Osteocyte (in vitro differentiated cells): Measurements from ENCODE around the gene EPOP. TPM values are rescaled to one million over a fixed set of nuclear protein-coding genes. Genes with fewer than 3 reads are reported as not detected.

Experiments used
- DNase-seq: peaks from one replicate; pipeline ENCODE4 v3.0.0; 2021; ENCODE audit warnings: mixed read lengths; ENCODE audit not compliant: unreplicated experiment; ENCODE audit errors: extremely low spot score
- H3K27ac Mint-ChIP-seq: one replicate; pipeline ENCODE4 v1.8.0; 2021; ENCODE audit warnings: mild to moderate bottlenecking, mixed read lengths; ENCODE audit not compliant: unreplicated experiment
- H3K27me3 Mint-ChIP-seq: one replicate; pipeline ENCODE4 v1.8.0; 2021; ENCODE audit warnings: mixed read lengths; ENCODE audit not compliant: unreplicated experiment
- H3K36me3 Mint-ChIP-seq: one replicate; pipeline ENCODE4 v1.8.0; 2021; ENCODE audit warnings: mixed read lengths; ENCODE audit not compliant: unreplicated experiment
- H3K4me1 Mint-ChIP-seq: one replicate; pipeline ENCODE4 v1.8.0; 2021; ENCODE audit warnings: mixed read lengths; ENCODE audit not compliant: unreplicated experiment
- H3K4me3 Mint-ChIP-seq: one replicate; pipeline ENCODE4 v1.8.0; 2021; ENCODE audit warnings: mild to moderate bottlenecking, moderate library complexity, mixed read lengths; ENCODE audit not compliant: unreplicated experiment
- H3K9me3 Mint-ChIP-seq: one replicate; pipeline ENCODE4 v1.8.0; 2021; ENCODE audit warnings: mixed read lengths; ENCODE audit not compliant: unreplicated experiment
- total RNA-seq: library from RNA; stranded (reverse); gene quantifications from 2 replicates; pipeline ENCODE4 v1.2.1, GENCODE V29; 2021
- TF ChIP-seq, protein P1 (sequence below): fragments of 200-600 bp; sonication (generic); IDR thresholded peaks from 2 replicates; pipeline ENCODE4 v1.5.0; 2021; ENCODE audit warnings: antibody characterized with exemption, mild to moderate bottlenecking, moderate library complexity

Gene EPOP
- total RNA-seq, 1 donor from 2014 or later, result 1.0 TPM

DNA sequence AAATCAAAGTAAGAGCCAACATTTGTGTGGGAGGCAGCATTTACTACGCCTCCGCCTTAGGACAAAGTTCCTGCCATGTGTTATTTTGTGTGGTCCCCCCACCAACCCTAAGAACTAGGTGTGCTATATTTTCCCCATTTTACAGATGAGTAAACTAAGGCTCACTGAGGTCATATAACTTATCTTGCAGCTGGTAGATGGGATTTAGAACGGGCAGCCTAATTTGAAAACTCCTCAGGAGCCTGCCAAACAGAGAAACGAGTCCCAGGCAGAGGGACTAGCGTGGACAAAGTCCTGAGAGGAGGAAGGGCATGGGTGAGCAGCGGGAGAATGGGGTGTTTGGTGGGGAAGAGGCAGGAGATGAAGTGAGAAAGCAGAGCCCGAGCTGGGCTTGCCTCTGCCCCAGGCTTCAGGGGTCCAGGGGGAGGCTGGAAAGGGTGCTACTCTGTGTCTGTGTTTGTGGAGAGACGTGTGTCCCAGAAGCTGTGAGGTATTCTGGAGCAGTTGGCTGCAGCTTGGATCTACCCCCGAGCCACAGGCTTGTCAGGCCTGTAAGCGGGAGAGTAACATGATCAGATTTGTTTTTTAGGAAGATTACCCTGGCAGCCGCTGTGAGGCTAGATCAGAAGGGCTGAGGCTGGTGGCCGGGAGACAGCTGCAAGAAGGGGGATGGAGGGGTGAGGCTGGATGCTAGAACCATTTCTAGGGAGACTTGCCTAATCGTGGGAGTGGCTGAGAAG is 35.3 kb upstream of the EPOP start:
- no peak for DNase-seq
- Mint-ChIP-seq H3K27me3 (no peaks in the 10 kb centered on the region), H3K27ac (peak overlapping the region; percentile 21), H3K36me3 (peaks cover 26% of the 10 kb centered on the region), H3K9me3 (no peaks in the 10 kb centered on the region), H3K4me1 (peaks cover 21% of the 10 kb centered on the region), H3K4me3 (no peak overlapping the region)
- TF ChIP-seq, protein P1, sequence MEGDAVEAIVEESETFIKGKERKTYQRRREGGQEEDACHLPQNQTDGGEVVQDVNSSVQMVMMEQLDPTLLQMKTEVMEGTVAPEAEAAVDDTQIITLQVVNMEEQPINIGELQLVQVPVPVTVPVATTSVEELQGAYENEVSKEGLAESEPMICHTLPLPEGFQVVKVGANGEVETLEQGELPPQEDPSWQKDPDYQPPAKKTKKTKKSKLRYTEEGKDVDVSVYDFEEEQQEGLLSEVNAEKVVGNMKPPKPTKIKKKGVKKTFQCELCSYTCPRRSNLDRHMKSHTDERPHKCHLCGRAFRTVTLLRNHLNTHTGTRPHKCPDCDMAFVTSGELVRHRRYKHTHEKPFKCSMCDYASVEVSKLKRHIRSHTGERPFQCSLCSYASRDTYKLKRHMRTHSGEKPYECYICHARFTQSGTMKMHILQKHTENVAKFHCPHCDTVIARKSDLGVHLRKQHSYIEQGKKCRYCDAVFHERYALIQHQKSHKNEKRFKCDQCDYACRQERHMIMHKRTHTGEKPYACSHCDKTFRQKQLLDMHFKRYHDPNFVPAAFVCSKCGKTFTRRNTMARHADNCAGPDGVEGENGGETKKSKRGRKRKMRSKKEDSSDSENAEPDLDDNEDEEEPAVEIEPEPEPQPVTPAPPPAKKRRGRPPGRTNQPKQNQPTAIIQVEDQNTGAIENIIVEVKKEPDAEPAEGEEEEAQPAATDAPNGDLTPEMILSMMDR, result no peak

DNA sequence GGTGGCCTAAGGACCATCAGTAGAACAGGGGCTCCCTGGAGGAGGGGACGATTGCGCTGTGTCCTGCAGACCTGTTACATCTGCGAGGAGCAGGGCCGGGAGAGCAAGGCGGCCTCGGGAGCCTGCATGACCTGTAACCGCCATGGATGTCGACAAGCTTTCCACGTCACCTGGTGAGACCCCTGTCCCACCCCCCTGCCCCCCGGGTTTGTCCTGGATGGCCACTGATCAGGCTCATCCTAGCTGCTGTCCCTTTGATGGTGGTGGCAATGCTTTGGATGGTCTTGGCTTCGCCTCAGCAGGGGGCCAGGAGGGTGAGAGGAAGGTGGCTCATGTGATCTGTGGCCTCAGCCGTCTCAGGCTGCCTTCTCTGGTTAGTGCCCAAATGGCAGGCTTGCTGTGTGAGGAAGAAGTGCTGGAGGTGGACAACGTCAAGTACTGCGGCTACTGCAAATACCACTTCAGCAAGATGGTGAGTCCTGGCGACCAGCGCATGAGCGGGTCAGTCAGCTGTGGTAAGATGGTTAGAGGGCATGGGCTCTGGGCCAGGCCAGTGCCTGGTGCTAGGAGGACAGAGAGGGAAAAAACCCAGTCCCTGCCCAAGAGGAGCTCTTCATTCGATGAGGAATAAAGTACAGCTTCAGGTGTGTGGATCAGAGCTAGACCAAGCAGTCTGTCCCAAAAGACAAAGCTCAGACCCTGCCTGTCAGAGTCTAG is 34.5 kb upstream of the EPOP start:
- no peak for DNase-seq
- H3K4me1 Mint-ChIP-seq, result peaks cover 25% of the 10 kb centered on the region
- no peaks in the 10 kb centered on the region for H3K9me3 Mint-ChIP-seq
- H3K36me3 Mint-ChIP-seq, result peaks cover 26% of the 10 kb centered on the region
- TF ChIP-seq, protein P1, result no peak
- no peaks in the 10 kb centered on the region for H3K27me3 Mint-ChIP-seq
- no peak overlapping the region for H3K27ac Mint-ChIP-seq
- H3K4me3 Mint-ChIP-seq, result no peak overlapping the region

DNA sequence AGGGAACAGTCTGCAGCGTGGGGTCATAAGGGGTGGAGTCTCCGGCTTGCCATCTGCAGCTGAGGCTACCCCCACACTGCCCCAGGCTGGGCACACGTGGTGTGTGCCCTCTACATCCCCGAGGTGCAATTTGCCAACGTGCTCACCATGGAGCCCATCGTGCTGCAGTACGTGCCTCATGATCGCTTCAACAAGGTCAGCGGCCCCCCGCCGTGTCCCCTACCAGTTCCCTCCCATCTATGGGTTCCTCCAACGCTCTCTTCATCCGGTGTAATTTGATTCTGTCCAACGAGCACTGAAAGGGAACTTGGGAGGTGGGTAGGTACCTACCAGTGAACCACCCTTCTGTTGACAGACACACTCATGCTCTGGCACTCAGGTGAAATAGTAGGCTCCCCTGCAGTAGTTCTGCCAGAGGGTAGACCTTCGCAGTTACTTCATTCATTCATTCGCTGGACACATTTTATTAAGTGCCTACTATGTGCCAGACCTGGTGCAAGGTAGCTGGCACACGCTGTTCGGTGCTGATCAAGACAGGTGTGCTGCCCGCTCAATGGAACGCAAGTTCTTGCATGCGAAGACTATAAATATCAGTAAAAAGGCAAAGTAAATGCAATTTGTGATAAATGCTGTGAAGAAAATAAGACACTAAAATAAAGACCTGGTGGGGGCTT is 33.1 kb upstream of the EPOP start:
- TF ChIP-seq, protein P1, result no peak
- H3K36me3 Mint-ChIP-seq, result peaks cover 23% of the 10 kb centered on the region
- H3K27me3 Mint-ChIP-seq, result no peaks in the 10 kb centered on the region
- H3K4me1 Mint-ChIP-seq, result peaks cover 39% of the 10 kb centered on the region
- H3K27ac Mint-ChIP-seq, result no peak overlapping the region
- H3K9me3 Mint-ChIP-seq, result no peaks in the 10 kb centered on the region
- H3K4me3 Mint-ChIP-seq, result no peak overlapping the region
- DNase-seq, result no peak

DNA sequence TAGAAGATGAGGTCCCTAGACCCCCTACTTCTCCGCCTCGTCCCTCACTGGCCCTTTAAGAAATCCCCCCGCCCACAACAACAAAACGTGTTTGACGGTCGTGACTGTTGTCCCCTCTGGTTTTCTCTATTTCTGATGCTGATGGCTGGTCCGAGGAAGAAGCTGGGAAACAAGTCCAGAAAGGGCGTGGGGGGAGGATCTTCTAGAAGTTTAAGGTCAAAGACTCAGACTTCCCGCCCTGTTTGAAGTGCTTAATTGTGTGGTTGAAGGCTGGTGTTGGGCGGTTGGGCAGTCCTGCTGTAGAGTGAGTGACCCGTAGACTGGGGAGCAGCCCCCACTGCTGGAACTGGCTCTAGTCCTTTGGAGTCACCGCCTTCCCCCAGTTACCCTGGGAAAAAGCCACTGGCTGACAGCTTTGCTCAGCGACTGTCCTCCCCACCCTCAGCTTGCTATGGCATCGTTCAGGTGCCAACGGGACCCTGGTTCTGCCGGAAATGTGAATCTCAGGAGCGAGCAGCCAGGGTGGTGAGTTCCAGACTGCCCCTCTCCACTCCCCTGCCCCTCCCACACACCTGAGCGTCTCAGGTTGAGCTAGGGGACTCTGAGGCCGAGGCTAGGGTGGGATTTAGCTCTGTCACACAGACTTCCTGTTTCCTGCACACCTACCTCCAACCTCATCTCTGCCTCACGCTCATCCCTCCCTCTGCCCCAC is 31.9 kb upstream of the EPOP start:
- H3K4me3 Mint-ChIP-seq, result peak overlapping the region; percentile 88
- H3K36me3 Mint-ChIP-seq, result peaks cover 23% of the 10 kb centered on the region
- H3K9me3 Mint-ChIP-seq, result no peaks in the 10 kb centered on the region
- no peaks in the 10 kb centered on the region for H3K27me3 Mint-ChIP-seq
- peak overlapping the region; percentile 78 for H3K27ac Mint-ChIP-seq
- H3K4me1 Mint-ChIP-seq, result peaks cover 44% of the 10 kb centered on the region
- TF ChIP-seq, protein P1, result no peak
- DNase-seq, result no peak
